Stimulated activated CD8-positive, alpha-beta memory T cell treated with anti-CD3 and anti-CD28 coated beads, Interleukin-2, amount 100 ng/mL, for 48 hours (primary cell): Measurements from ENCODE around the gene SLC15A5.

Experiments used
- DNase-seq, 2 donors: peaks; one replicate each; pipeline ENCODE4 v3.0.0-alpha.2; 2020; ENCODE audit warnings: low read depth in 2 of 2

Gene SLC15A5

DNA sequence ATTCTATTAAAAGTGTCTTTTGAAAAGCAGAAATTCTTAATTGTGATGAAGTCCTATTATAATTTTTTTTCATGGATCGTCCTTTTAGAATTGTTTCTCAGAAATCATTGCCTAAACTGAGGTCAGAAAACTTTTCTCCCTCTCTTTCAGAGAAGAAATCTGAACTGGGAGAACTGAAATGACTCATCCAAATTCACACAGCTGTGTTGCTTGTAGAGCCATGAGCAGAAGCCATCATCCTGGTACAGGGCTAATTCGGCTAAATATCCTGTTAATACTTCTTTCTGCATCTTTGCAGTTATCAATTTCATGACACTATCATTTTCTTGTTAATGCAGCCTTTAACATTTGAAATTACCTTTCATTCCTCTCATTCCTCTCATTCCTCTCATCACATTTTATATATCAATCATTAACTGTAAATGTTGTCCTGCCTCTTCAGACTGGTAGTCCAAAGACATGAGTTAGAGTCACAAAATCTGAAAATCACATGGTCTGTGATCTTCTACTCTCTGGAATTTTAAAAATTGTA, 15.5 kb downstream of the SLC15A5 start:
- DNase-seq, result no peak

DNA sequence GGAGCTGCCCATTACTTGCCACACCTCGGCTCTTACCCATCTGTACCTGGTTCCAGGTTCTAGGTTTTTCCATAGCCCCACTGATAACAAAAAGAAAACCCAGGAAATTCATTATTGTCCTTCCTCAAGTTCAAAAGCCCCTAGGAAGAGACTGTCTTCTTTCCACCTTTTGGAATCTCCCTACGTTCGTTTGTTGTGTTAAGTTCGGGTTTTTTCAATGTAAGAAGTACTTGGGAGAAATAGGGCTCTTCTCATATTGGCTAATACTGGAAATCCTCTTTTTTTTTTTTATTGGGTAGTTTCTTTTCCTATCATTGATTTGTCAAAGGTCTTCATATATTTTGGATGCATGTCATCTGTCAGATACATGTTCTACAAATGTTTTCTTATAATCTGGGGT, 17.3 kb downstream of the SLC15A5 start:
- DNase-seq, result no peak

DNA sequence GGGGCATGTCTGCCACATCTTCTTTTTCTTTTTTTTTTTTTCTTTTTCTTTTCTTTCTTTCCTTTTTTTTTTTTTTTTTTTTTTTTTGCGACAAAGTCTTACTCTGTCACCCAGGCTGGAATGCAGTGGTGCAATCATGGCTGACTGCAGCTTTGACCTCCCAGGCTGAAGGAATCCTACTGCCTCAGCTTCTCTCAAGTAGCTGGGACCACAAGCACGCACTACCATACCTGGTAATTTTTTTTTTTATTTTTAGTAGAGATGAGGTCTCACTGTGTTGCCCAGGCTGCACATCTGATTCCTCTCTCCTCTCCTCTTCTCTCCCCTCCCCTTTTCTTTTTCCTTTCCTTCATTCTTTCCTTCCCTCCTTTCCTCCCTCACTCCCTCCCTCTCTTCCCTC, 18.5 kb downstream of the SLC15A5 start:
- DNase-seq, result no peak

DNA sequence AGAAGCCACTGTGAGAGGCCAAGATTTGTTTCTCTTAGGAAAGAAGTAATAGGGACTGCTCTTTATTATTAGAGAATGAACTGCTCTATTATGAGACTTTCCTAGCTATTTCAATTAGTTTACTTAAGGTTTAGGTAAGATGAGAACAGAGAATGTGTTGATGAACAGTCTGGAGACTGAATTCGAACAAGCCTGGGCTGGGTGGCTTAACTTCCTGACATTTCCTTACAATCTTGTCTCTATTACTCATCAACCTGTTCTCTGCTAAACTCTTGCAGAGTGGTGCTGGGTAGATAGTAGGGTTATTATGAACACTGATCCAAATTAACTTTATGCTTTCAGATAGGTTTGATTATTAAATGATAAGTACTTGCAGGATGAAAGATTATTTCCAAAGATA, 31.2 kb downstream of the SLC15A5 start:
- no peak for DNase-seq

DNA sequence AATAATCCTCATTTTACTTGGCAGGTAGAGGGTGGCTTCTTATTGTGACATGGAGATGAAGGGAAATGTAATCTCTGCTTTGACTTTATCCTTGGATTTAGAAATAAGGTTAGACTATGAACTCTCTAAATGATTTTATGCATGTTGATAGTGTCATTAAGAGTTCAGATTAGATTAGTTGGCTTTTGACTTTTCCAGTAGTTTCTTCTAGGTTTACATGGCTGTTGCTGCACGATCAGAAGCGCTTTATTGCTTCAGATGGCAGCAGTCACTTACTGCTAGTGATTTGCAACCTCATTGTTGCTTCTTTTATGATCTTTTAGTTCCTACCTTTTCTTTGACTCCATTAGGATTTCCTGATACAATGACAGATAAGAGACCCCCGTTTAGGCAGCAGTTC, 32.3 kb downstream of the SLC15A5 start:
- DNase-seq, result no peak

DNA sequence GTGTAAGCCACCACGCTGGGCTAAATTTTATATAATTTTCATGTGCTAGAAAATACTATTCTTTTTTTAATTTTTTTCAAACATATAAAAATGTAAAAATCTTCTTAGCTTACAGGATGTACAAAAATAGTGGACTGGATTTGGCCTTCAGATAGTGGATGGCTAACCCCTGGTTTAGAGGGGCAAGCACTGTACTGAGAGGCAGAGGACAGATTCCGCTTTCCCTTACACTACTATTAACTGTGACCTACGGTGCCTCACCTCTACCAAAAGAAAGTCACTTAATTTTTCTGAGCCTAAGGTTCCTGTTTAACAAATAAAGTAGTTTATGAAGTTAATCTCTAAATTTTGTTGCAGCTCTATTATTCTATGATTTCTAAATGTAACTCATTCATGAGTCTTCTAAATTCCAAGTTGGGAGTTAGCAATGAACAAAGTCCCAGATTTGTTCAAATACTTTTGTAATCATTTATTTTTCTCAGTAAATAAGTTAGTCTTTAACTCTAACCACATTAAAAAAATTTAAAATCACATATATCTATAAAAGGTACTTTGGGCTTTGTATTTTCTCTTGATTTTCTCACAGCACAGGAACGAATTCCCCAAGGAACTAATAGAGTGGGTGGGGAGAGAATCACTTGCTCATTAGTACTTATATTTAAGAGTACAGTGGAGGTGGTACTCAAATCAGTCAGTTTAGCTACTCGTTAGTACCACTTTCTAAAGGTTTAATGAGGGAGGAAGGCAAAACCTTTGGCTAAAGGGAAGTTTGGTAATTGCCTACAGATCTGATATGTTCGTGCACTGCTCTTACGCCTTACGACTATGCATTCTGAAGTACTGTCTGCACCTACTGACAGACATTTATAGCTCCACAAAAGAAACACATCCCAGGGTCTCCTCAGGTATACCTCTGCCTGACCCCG, 33.7 kb downstream of the SLC15A5 start:
- DNase-seq, result no peak

DNA sequence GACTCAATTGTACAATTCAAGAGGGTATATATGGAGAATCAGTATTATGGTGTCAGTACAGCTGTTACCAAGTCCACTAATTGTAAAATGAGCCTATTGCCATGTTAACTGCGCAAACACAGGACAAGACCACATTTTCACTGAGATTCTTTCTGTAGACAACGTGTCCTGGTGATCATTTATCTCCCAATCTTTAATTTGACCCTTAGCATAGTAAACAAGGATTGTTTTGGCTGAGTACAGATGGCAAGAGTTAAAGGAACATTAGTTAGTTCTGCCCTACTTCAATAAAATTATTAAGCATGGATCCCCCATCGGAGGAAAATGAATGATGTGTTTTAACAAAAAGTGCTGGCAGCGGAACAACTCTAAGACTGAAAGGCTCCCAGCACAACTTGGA, 36.1 kb downstream of the SLC15A5 start:
- no peak for DNase-seq

DNA sequence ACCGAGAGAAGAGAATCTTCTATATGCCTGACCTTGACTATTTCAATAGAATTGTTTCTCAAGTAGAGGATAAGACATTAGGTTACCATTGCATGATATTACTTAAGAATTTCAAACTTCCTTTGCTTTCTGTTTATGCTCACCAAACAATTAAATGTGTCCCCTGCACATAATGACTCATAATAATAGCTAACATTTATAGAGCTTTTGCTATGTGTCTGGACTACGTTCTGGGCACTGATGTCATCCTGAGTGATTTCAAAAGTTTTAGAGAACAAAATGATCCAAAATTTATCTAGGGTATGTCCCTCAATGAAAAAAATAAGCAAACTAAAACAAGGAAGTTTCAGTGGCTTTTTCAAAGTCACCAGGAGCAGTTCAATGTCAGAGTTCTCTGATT, 38.8 kb downstream of the SLC15A5 start:
- DNase-seq, result no peak

DNA sequence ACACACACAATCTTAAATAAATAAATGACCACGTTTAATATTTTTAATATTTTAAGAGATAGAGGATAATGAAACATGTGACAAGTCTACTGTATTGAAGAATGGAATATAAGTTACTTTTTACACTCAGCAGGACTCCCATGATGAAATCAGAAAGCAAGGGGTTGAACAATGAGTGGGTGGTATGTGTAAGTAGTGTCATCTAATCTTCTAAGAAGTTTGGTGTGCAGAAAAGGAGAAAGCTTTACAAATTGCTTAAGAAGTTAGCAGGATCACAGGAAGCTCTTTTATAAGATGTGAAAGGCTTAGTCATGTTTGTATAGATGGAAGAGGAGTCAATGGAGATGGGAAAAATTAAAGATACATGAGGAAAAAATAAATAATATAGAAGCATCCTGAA, 47.8 kb downstream of the SLC15A5 start:
- no peak for DNase-seq

DNA sequence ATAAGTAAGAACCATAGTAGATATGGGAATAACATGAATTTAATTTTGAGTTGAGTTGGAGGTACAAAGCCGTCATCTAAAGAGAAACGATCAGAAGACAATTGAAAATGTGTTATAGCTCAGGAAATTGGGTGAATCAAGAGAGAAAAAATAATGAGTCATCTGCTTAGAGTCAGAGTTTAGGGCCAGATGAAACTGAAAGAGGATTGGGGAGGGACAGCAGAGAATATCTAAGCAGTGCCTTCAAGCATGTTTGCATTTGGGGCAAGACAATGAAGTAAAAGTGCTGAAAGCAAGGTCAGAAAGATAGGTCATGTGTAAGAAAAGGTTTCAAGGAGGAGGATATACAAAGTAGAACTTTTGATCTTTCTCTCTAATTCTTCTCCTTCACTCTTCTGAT, 49.4 kb downstream of the SLC15A5 start:
- no peak for DNase-seq

DNA sequence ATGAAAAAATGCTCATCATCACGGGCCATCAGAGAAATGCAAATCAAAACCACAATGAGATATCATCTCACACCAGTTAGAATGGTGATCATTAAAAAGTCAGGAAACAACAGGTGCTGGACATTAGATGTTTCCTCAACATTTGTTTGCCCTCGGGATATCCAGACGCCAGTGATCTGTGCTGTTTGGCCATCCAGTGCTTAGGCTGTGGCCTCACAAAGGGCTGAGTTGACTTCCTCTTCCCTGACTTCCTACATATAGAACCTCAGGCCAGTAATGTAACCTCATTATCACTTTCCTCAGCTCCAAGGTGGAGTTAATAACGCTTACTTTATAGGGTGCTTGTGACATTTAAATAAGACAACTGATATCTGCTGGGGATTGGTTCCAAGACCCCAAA, 51.8 kb downstream of the SLC15A5 start:
- DNase-seq, result no peak

DNA sequence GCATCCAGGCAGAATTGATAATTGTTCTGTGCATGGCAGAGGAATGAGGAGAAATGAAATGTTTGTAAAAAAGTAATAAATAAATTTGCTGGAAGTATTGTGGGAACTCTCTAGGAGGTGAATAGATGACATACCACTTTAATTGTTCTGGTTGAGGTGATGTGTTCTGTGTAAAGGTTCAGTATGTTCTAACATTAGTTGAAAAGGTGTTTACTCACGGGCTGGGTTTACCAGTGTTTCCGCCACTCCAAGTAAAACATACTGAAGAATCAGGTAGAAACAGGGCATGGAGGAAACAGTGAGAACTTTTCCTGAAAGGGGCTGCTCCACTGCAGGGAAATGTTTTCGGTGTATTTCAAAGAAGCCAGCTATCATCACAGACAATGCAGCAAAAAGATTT, 53.3 kb downstream of the SLC15A5 start:
- DNase-seq, result no peak

DNA sequence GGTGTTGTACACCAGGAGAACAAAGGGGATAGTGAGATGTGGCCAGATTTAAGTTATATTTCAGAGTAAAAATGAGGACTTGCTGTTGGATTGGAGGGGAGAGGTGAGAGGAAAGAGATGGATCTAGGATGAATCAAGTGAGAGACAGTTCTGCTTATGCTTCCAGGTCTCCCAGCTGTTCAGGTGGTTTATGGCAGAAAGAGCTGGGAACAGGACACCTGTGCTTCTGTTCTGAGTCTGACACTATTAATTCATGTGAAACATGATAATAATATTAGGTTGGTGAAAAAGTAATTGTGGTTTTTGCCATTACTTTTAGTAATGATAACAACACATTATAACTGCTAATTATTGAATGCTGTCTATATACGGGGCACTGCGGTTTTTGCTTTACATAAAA, 55.7 kb downstream of the SLC15A5 start:
- DNase-seq, result no peak

DNA sequence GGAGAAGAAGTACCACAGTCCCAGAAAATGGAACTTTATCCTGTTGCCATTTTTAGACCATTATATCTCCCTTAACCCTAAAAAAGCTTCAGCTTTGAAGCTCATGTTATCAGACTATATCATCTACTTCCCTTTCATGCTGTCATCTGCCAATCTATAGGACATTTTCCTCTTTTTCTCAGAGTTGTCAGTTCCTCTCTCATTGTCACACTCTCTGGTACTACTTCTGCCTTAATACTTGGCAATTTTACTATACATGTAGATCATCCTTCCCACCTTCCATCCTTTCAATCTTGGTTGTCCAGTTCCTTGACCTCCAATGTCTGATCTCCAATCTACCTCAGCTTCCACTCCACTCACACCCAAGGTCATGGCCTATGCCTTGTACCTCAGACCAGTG, 57.4 kb downstream of the SLC15A5 start:
- DNase-seq, result no peak

DNA sequence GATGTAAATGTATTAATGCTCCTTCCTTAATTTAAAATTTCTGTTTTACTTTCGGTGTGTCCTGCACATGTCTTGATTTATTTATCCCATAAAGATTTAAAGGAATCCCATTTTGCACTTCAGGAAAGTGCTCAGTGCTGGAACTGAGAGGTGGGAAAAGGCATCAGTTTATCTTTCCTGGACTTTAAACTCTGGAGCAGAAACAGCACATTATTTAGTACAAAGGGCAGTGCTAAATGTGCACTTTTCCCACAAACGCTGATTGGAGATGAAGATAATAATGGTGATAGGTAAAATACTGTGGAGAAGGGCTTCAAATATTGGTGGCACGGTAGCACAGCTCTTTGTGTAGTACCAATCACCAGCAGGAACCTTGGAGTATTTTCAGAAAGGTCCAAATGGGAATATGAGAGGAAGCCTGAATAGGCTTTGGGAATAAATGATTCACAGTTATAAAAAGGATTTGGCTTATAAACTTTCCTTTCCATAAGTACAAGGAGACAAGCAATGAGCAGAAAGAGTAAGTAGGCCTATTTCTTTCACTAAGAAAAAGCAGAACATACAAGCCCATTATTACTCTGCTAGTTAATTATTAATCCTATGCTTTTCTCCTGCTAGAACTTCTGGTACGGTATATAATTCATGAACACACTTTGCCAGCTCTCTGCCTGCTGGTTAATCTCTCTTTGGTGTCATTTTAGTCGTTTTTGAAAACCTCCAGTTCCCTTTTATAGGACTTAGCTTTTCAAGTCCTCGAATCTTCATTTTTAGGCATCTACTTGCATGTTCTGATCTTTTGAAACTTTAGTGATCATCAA, 58.3 kb downstream of the SLC15A5 start:
- DNase-seq, result no peak

DNA sequence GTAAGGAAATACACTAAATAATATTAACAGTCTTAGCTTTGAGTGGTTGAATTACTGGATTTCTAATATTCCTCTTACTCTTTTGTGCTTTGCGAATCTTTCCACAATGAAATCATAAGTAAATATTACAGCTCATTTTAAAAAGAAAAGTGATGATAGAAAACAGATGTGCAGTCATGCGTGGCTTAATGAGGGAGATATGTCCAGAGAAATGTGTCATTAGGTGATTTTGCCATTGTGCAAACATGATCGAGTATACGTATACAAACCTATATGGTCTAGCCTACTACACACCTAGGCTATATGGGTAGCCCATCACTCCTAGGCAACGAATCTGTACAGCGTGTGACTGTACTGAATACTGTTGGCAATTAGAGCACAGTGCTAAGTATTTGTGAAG, 59.3 kb downstream of the SLC15A5 start:
- DNase-seq, result no peak

DNA sequence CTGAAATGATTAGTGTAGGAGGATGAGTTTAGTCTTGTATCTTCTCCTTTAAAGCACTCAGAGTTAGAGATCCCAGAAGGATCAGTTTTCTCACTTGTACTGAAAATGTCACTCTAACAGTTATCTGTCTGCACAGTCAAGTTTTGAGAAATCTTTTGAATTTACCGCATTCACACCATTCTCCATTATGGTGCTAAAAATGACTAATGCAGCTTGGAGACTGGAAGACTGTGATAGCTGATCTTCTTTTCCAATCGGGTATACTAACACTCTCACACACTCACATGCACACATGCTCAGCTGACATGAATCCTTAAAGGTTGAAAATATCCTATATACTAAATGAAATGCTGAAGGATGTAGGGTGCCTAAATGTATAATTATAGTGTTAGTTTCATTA, 65.8 kb downstream of the SLC15A5 start:
- no peak for DNase-seq

DNA sequence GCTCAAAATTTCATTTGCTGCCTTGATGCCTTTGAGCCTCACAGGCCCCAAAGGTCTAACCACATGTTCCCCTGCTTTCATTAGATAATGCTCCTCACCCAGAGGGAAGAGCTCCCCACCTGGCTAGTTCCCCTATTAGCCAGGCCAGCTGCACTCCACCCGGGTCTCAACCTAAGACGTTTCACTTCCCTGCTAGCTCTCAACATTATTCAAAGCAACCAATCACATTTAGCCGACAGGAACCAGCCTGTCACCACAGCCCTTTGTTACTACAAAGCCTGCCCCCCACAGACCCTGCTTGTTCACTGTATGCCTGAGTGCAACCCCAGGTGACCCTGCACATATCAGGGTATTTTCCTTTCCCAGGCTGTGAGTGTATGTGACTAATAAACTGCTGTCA, 78.6 kb downstream of the SLC15A5 start:
- DNase-seq, result no peak

DNA sequence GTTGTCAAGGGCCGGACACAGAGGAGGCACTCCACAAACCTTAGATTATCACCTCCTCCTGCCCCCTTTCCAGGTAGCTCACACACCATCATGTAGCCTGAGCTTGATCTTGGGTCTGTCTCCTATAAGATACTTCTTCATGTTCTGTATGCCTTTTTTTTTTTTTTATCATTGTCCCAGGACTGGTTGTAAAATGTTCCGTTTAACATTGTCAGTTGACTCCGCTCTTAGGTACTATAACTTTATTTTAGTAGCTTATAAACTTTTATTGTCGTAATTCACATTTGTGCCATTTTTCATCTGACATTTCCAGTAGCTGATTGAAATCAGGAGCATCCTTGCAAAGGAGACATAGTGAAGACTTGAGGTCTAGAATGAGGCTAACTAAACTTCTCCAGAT, 79.9 kb downstream of the SLC15A5 start:
- no peak for DNase-seq

DNA sequence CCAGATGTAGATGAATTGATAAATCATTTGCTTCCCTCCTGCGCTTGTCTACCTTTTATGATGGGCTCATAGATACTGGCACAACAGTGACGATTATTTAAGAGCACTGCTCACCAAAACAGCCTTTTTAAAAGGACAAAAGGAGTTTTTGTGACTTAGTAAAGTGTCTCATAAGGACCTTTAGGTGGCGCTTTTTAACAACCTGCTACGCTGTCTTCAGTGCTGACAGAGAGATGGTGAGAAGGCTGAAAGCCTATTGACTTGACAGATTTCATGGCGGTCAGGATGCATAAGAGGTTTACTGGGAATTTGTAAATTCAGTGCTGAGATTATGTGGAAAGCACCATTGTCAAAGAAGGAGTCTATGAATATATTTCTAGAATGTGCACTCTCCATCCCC, 87.6 kb downstream of the SLC15A5 start:
- no peak for DNase-seq

DNA sequence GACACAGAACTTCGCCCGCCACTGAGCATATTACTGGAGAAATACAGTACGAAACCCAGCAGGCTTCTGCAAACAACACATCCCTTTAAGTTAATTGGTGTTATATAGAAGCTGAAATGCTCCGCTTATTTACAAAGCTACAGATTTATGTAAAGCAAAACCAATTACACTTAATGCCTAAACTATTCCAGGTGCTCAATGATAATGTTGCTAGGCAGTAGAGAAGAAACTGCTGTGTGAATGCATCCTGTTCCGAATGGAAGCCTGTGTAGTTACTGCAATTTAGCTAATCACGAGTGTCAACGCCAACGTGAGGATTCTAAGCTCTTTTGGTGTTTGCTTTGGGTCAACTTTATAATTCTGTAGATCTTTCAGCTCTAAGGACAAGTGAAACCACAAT, 89.8 kb downstream of the SLC15A5 start:
- DNase-seq, result no peak

DNA sequence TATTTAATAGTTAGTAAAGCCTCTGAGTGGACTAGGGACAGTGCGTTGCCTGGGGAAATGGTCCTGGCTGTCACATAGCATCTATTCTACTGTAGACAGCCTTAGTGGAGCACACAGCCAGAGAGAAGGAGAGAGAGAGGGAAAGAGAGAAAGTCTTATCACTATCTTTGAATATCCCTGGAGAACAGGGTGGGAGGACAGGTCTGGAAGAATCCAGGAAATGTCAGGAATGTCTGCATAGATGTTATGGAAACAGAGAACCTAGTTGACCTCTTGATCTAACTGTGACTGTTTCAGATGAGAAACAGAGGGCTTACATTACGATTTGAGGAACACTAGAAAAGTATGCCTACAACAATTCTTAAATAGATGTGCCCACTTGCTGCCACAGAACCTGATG, 92.8 kb downstream of the SLC15A5 start:
- no peak for DNase-seq

DNA sequence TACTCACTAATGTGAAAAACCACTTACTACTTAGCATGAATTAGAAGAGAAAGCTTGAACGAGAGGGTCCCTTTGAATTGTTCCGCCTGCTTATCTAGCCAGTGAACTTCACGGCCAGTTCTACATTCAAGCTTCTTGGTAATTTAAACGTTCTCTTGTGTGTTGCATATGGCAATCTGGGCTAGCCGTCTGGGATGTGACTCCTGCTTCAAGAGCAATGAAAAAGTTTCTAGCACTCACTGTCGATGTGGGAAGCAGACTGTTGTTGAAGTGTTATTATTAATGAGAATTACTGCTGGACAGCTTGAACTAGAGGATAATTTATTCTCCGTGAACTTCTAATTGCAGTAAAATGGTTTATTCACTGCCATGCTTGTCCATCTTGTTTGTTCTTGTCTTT, 93.9 kb downstream of the SLC15A5 start:
- no peak for DNase-seq
